Activated CD8-positive, alpha-beta T cell treated with anti-CD3 and anti-CD28 coated beads for 36 hours (primary cell): ENCODE data around the gene TMEM273. TPM values are rescaled to one million over a fixed set of nuclear protein-coding genes. Genes with fewer than 3 reads are reported as not detected.

Experiments
- ATAC-seq: fragments of 200-7000 bp; cut with Tn5 transposase; one replicate; pipeline ENCODE4 v1.10.0; 2021; ENCODE audit warnings: mild to moderate bottlenecking, moderate library complexity
- CTCF ChIA-PET: fragments of 350-600 bp; sonication (Branson Sonifier 250); formaldehyde crosslinking; loops from one replicate; lab custom pipeline; 2021; ENCODE audit warnings: antibody characterized with exemption; lab: Charles Lee
- POLR2A ChIA-PET: fragments of 350-600 bp; sonication (Branson Sonifier 250); formaldehyde crosslinking; loops from one replicate; lab custom pipeline; 2021; ENCODE audit warnings: antibody characterized with exemption; lab: Charles Lee
- DNase-seq: peaks from one replicate; pipeline ENCODE4 v3.0.0-alpha.2; 2020
- H3K27ac Mint-ChIP-seq: one replicate; pipeline ENCODE4 v1.8.0; 2021; ENCODE audit warnings: mild to moderate bottlenecking, mixed read lengths
- H3K27me3 Mint-ChIP-seq: one replicate; pipeline ENCODE4 v1.8.0; 2021; ENCODE audit warnings: mixed read lengths
- H3K36me3 Mint-ChIP-seq: one replicate; pipeline ENCODE4 v1.8.0; 2021; ENCODE audit warnings: low read depth, mixed read lengths
- H3K4me1 Mint-ChIP-seq: one replicate; pipeline ENCODE4 v1.8.0; 2021; ENCODE audit warnings: low read depth, mixed read lengths
- H3K4me3 Mint-ChIP-seq: one replicate; pipeline ENCODE4 v1.8.0; 2021; ENCODE audit warnings: mild to moderate bottlenecking, moderate library complexity, mixed read lengths
- H3K9me3 Mint-ChIP-seq: one replicate; pipeline ENCODE4 v1.8.0; 2021; ENCODE audit warnings: mixed read lengths
- CTCF ChIP-seq: fragments of 200-600 bp; IDR thresholded peaks from one replicate; pipeline ENCODE4 v1.8.0; 2022; ENCODE audit warnings: antibody characterized with exemption, mild to moderate bottlenecking
- intact Hi-C: fragments of 100-400 bp; cut with micrococcal nuclease; formaldehyde crosslinking; loops from one replicate; pipeline ENCODE4 v1.10.0; 2022
- total RNA-seq, 2 experiments: library from RNA; stranded (reverse); gene quantifications; one replicate each; pipeline ENCODE4 v1.2.3, GENCODE V29; 2021

Gene TMEM273
- total RNA-seq, 2 experiments from 2014 or later = 16.6 to 19.0 TPM

- H3K9me3 Mint-ChIP-seq = peaks cover 7% of the 10 kb centered on the region
- H3K27me3 Mint-ChIP-seq = peaks cover 14% of the 10 kb centered on the region
- H3K36me3 Mint-ChIP-seq = no peaks in the 10 kb centered on the region
- no peak for ATAC-seq
- intact Hi-C loops = no loop called here
- ChIA-PET POLR2A (no interaction called here), CTCF (no interaction called here)
- no peak overlapping the region for H3K27ac Mint-ChIP-seq
- H3K4me1 Mint-ChIP-seq = no peaks in the 10 kb centered on the region
- TF ChIP-seq CTCF = no peak
- no peak overlapping the region for H3K4me3 Mint-ChIP-seq
- no peak for DNase-seq
These were observed 34.0 kb upstream of the TMEM273 start for GRCh38 chr10:49222170-49222569.

- no peak overlapping the region for H3K27ac Mint-ChIP-seq
- ChIA-PET POLR2A (no interaction called here), CTCF (no interaction called here)
- intact Hi-C loops = no loop called here
- no peaks in the 10 kb centered on the region for H3K4me1 Mint-ChIP-seq
- peaks cover 15% of the 10 kb centered on the region for H3K27me3 Mint-ChIP-seq
- no peaks in the 10 kb centered on the region for H3K36me3 Mint-ChIP-seq
- DNase-seq (no peak), ATAC-seq (no peak)
- H3K9me3 Mint-ChIP-seq = peaks cover 7% of the 10 kb centered on the region
- TF ChIP-seq CTCF = no peak
- no peak overlapping the region for H3K4me3 Mint-ChIP-seq
These were observed 32.5 kb upstream of the TMEM273 start for GRCh38 chr10:49220679-49221078.

GRCh38 chr10:49220031-49220430 is 31.8 kb upstream of the TMEM273 start:
- ATAC-seq = no peak
- Mint-ChIP-seq H3K4me3 (no peak overlapping the region), H3K36me3 (no peaks in the 10 kb centered on the region), H3K4me1 (peaks cover 2% of the 10 kb centered on the region), H3K9me3 (peaks cover 7% of the 10 kb centered on the region), H3K27me3 (peaks cover 16% of the 10 kb centered on the region), H3K27ac (no peak overlapping the region)
- no peak for DNase-seq
- ChIA-PET CTCF (no interaction called here), POLR2A (no interaction called here)
- TF ChIP-seq CTCF = no peak
- intact Hi-C loops = no loop called here

- no peaks in the 10 kb centered on the region for H3K36me3 Mint-ChIP-seq
- intact Hi-C loops = no loop called here
- CTCF ChIA-PET = no interaction called here
- POLR2A ChIA-PET = no interaction called here
- H3K4me1 Mint-ChIP-seq = peaks cover 6% of the 10 kb centered on the region
- H3K4me3 Mint-ChIP-seq = no peak overlapping the region
- peaks cover 7% of the 10 kb centered on the region for H3K9me3 Mint-ChIP-seq
- no peak for DNase-seq
- peaks cover 20% of the 10 kb centered on the region for H3K27me3 Mint-ChIP-seq
- H3K27ac Mint-ChIP-seq = no peak overlapping the region
- no peak for ATAC-seq
- no peak for TF ChIP-seq CTCF
These were observed 31.1 kb upstream of the TMEM273 start for GRCh38 chr10:49219248-49219647.

- DNase-seq (no peak), ATAC-seq (no peak)
- no peak for TF ChIP-seq CTCF
- peaks cover 2% of the 10 kb centered on the region for H3K9me3 Mint-ChIP-seq
- H3K36me3 Mint-ChIP-seq = no peaks in the 10 kb centered on the region
- ChIA-PET CTCF (no interaction called here), POLR2A (no interaction called here)
- no peak overlapping the region for H3K4me3 Mint-ChIP-seq
- intact Hi-C loops = no loop called here
- H3K4me1 Mint-ChIP-seq = peaks cover 6% of the 10 kb centered on the region
- no peak overlapping the region for H3K27ac Mint-ChIP-seq
- peaks cover 27% of the 10 kb centered on the region for H3K27me3 Mint-ChIP-seq
These were observed 30.3 kb upstream of the TMEM273 start for GRCh38 chr10:49218480-49218879.
